Neuronal stem cell (in vitro differentiated cells): Measurements from ENCODE around the gene ECPAS.

ENCODE experiments used
- DNase-seq: peaks from one replicate; pipeline ENCODE4 v3.0.0-alpha.2; 2013; ENCODE audit warnings: low spot score
- H2AFZ ChIP-seq: one replicate; pipeline ENCODE4 v1.6.1; 2013; ENCODE audit warnings: mild to moderate bottlenecking, low read length, inconsistent platforms
- H2AK5ac ChIP-seq: 2 replicates; pipeline ENCODE4 v1.6.1; 2013; ENCODE audit warnings: low read depth, mild to moderate bottlenecking, inconsistent platforms, low read length, moderate library complexity, mixed read lengths
- H2BK120ac ChIP-seq: 2 replicates; pipeline ENCODE4 v1.6.1; 2013; ENCODE audit warnings: low read depth, mild to moderate bottlenecking, inconsistent platforms, low read length, moderate library complexity, mixed read lengths
- H2BK12ac ChIP-seq: one replicate; pipeline ENCODE4 v1.6.1; 2013; ENCODE audit warnings: low read length, inconsistent platforms
- H2BK15ac ChIP-seq: 2 replicates; pipeline ENCODE4 v1.6.1; 2013; ENCODE audit warnings: mild to moderate bottlenecking, low read length, inconsistent platforms, mixed read lengths
- H2BK5ac ChIP-seq: one replicate; pipeline ENCODE4 v1.6.1; 2013; ENCODE audit warnings: inconsistent platforms, mild to moderate bottlenecking, low read length, moderate library complexity
- H3K14ac ChIP-seq: one replicate; pipeline ENCODE4 v1.6.1; 2013; ENCODE audit warnings: low read length, inconsistent platforms
- H3K18ac ChIP-seq: 2 replicates; pipeline ENCODE4 v1.6.1; 2013; ENCODE audit warnings: low read length, inconsistent platforms
- H3K23ac ChIP-seq: 2 replicates; pipeline ENCODE4 v1.6.1; 2013; ENCODE audit warnings: low read depth, mild to moderate bottlenecking, mixed read lengths, low read length, inconsistent platforms; ENCODE audit not compliant: poor library complexity
- H3K27ac ChIP-seq: replicated peaks from 3 replicates; pipeline ENCODE4 v1.5.1; 2013; ENCODE audit warnings: low read length, inconsistent platforms
- H3K27me3 ChIP-seq, 3 experiments: 2 replicates each; pipeline ENCODE4 v1.6.1; 2013; ENCODE audit warnings: low read length in 3 of 3, mild to moderate bottlenecking in 2 of 3, inconsistent platforms in 1 of 3, low read depth in 1 of 3, mixed read lengths in 1 of 3, moderate library complexity in 1 of 3; ENCODE audit not compliant: control insufficient read depth in 3 of 3, insufficient read depth in 3 of 3
- H3K36me3 ChIP-seq, 2 donors: replicated peaks in 1 of 2; 2 replicates each; pipeline ENCODE4 v1.6.1; 2013; ENCODE audit warnings: low read length in 2 of 2; ENCODE audit not compliant: control insufficient read depth in 2 of 2, insufficient read depth in 2 of 2
- H3K4ac ChIP-seq: 2 replicates; pipeline ENCODE4 v1.6.1; 2013; ENCODE audit warnings: inconsistent platforms, mild to moderate bottlenecking, low read length, moderate library complexity
- H3K4me1 ChIP-seq, 2 donors: 1 replicate in 1 of 2; 2 replicates in 1 of 2; pipeline ENCODE4 v1.6.1; 2013; ENCODE audit warnings: low read length in 2 of 2, low read depth in 1 of 2; ENCODE audit not compliant: control insufficient read depth in 2 of 2, insufficient read depth in 1 of 2
- H3K4me2 ChIP-seq: one replicate; pipeline ENCODE4 v1.6.1; 2013; ENCODE audit warnings: mild to moderate bottlenecking, low read length, inconsistent platforms; ENCODE audit not compliant: insufficient read depth, poor library complexity, severe bottlenecking
- H3K4me3 ChIP-seq, 2 donors: 2 replicates each; pipeline ENCODE4 v1.5.1; 2013; ENCODE audit warnings: low read length in 2 of 2, mild to moderate bottlenecking in 2 of 2, inconsistent platforms in 1 of 2, moderate library complexity in 1 of 2
- H3K79me1 ChIP-seq: one replicate; pipeline ENCODE4 v1.6.1; 2013; ENCODE audit warnings: low read depth, mild to moderate bottlenecking, inconsistent platforms, low read length, moderate library complexity
- H3K9ac ChIP-seq: one replicate; pipeline ENCODE4 v1.6.1; 2013; ENCODE audit warnings: mild to moderate bottlenecking, low read depth, low read length, inconsistent platforms; ENCODE audit not compliant: poor library complexity
- H3K9me3 ChIP-seq, 2 donors: replicated peaks in 1 of 2; 2 replicates each; pipeline versions ENCODE3 to v1.6.1; 2013; ENCODE audit warnings: low read length in 2 of 2, mild to moderate bottlenecking in 2 of 2, inconsistent platforms in 1 of 2, low read depth in 1 of 2, mixed read lengths in 1 of 2, moderate library complexity in 1 of 2; ENCODE audit not compliant: control insufficient read depth in 2 of 2, insufficient read depth in 1 of 2
- H4K8ac ChIP-seq: one replicate; pipeline ENCODE4 v1.6.1; 2013; ENCODE audit warnings: low read depth, mild to moderate bottlenecking, inconsistent platforms, low read length, moderate library complexity
- H4K91ac ChIP-seq: one replicate; pipeline ENCODE4 v1.6.1; 2013; ENCODE audit warnings: low read length, low read depth, mild to moderate bottlenecking, inconsistent platforms; ENCODE audit not compliant: poor library complexity
- WGBS, 2 donors: extraction: QIAGEN DNeasy Blood & Tissue Kit; methylation state at CpG; one replicate each; pipeline ENCODE4 v1.1.7; 2013; ENCODE audit warnings: missing lambda C conversion rate in 2 of 2, mixed read lengths in 1 of 2; ENCODE audit not compliant: insufficient read length in 2 of 2, insufficient replicate concordance in 1 of 2; ENCODE audit errors: extremely low coverage in 2 of 2; 5-methylcytosine and 5-hydroxymethylcytosine counted together

The ECPAS gene

DNA sequence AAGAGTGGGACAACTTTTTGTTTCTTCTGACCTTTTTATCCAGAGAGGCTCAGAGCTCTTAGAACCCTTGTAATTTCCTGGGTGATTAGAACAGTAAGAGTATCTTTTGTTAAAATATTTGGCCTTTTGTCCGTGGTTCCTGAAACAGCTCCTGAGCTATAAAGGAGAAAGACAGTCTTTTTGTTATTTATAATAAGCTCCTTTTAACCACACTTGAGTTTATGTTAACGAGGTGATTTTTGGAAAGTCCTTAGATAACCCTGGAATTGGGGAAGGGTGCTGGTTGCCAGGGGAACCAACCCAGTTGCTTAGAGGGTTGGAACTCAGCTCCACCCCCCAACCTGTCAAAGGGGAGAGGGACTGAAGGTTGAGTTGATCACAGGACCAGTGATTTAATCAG is 45.6 kb upstream of the ECPAS start:
- WGBS, 2 donors: no CpG with 5 or more reads among the region's 2 CpGs
- H2AFZ ChIP-seq: no peak overlapping the region
- peaks cover 2 to 12% of the 10 kb centered on the region in 2 donors for H3K4me1 ChIP-seq

DNA sequence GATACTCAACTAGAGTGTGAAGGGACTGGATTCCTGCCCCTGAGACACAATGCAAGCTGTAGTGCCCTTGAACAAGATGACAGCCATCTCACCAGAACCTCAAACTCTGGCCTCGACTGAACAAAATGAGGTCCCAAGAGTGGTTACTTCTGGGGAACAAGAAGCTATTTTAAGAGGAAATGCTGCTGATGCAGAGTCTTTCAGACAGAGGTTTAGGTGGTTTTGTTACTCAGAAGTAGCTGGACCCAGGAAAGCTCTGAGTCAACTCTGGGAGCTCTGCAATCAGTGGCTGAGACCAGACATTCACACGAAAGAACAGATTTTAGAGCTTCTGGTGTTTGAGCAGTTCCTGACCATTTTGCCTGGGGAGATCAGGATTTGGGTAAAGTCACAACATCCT is 43.2 kb upstream of the ECPAS start:
- Histone ChIP-seq H3K23ac (no peak overlapping the region), H3K18ac (no peak overlapping the region), H3K4me2 (no peak overlapping the region), H3K4ac (no peak overlapping the region), H2AK5ac (no peak overlapping the region), H3K4me3 (no peak overlapping the region), H3K4me1 (peaks cover 2 to 14% of the 10 kb centered on the region in 2 donors), H3K79me1 (peaks cover 6% of the 10 kb centered on the region), H3K27me3 (no peaks in the 10 kb centered on the region), H3K9ac (no peak overlapping the region), H3K14ac (no peak overlapping the region), H4K91ac (no peak overlapping the region), H3K36me3 (peaks cover 5 to 29% of the 10 kb centered on the region in 2 donors), H2BK120ac (no peak overlapping the region), H2AFZ (no peak overlapping the region), H2BK12ac (no peak overlapping the region), H2BK15ac (no peak overlapping the region), H3K27ac (no peak overlapping the region), H2BK5ac (no peak overlapping the region), H4K8ac (no peak overlapping the region), H3K9me3 (peaks cover 0 to 55% of the 10 kb centered on the region in 2 donors)
- DNase-seq: no peak
- WGBS, 2 donors: no CpG with 5 or more reads among the region's 2 CpGs

More for the DNA sequence above, 45.6 kb upstream of the ECPAS start:
- Histone ChIP-seq H3K18ac (no peak overlapping the region), H3K79me1 (peaks cover 6% of the 10 kb centered on the region), H3K4me3 (no peak overlapping the region), H2BK12ac (no peak overlapping the region), H2BK15ac (no peak overlapping the region), H4K91ac (no peak overlapping the region), H3K4me2 (no peak overlapping the region), H3K14ac (no peak overlapping the region), H3K27me3 (no peaks in the 10 kb centered on the region), H3K23ac (no peak overlapping the region), H2BK5ac (no peak overlapping the region), H3K4ac (no peak overlapping the region), H2AK5ac (no peak overlapping the region), H2BK120ac (no peak overlapping the region), H3K36me3 (peaks cover 12 to 42% of the 10 kb centered on the region in 2 donors), H3K27ac (no peak overlapping the region), H4K8ac (no peak overlapping the region), H3K9ac (no peak overlapping the region), H3K9me3 (peaks cover 3 to 70% of the 10 kb centered on the region in 2 donors)
- no peak for DNase-seq

DNA sequence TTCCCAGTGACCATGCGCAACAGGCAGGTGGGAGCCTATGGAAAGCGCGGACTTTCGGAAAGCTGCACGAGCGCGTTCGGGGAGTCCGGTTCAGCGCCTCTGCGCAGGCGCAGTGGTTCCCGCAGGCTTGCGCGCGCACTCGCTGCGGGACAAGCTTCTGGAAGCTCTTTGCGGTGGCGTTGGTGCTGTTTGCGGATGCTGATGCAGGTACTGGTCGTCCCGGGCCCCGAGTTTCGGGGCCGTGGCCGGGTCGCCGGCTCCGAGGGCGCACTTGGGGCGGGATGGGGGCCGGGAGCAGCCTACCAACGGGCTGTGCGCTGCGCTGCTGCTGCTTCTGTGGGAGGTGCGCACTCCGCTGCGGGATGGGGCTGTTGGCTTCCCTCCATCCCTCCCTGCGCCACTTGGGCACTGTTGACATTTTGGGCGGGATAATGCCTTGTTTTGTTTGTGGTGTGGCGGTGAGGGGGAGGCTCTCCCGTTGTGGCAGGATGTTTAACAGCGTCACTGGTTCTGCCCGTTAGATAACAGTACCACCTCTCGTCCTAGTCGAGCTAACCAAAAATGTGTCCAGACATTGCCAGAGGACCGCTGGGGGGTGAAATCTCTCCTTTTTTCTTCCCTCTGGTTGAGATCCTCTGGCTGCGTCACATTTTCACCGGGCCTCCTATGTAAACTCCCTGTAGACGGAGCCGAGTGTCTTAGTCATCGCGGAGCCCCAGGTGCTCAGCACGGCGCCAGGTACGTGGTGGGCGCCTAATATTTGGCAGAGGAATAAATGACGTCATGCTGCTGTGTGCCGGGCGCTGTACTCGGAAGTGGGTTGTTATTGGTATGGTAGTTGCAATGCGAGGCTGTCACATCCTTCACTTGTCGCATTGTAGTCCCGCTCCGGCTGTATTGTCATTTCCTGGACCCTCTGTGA is 41.1 kb upstream of the ECPAS start, which contains the start of gene ZNF483:
Gene ZNF483 (plus strand): TSS at position 124 of the 922 bp plus-strand sequence. CDS start 2,217 bp downstream, outside the sequence.
- peak within 1 kb of the TSS; percentile 18 for H2BK12ac ChIP-seq
- H3K4me3 ChIP-seq: peak within 1 kb of the TSS; percentile 72 to 95
- H3K4me2 ChIP-seq: peak within 1 kb of the TSS; percentile 97
- H3K9me3 ChIP-seq: peaks cover 0 to 38% of the 10 kb centered on the region in 2 donors
- peak within 1 kb of the TSS; percentile 4 for H4K8ac ChIP-seq
- H3K14ac ChIP-seq: peak within 1 kb of the TSS; percentile 49
- peak within 1 kb of the TSS; percentile 98 for H2AFZ ChIP-seq
- H4K91ac ChIP-seq: no peak within 1 kb of the TSS
- no peak within 1 kb of the TSS for H2BK120ac ChIP-seq
- peak within 1 kb of the TSS; percentile 71 for H2AK5ac ChIP-seq
- WGBS, 2 donors: no CpG with 5 or more reads among the region's 66 CpGs
- DNase-seq: peak; percentile 84
- H3K4ac ChIP-seq: peak within 1 kb of the TSS; percentile 86
- peak within 1 kb of the TSS; percentile 99 for H3K23ac ChIP-seq
- peaks cover 2 to 24% of the 10 kb centered on the region in 2 donors for H3K36me3 ChIP-seq
- no peaks in the 10 kb centered on the region for H3K27me3 ChIP-seq
- H3K18ac ChIP-seq: peak within 1 kb of the TSS; percentile 96
- peaks cover 2 to 12% of the 10 kb centered on the region in 2 donors for H3K4me1 ChIP-seq
- no peak within 1 kb of the TSS for H2BK15ac ChIP-seq
- H3K9ac ChIP-seq: peak within 1 kb of the TSS; percentile 92
- H3K27ac ChIP-seq: no peak within 1 kb of the TSS
- H2BK5ac ChIP-seq: peak within 1 kb of the TSS; percentile 48
- H3K79me1 ChIP-seq: peaks cover 6% of the 10 kb centered on the region

- no CpG with 5 or more reads among the region's 7 CpGs for WGBS, 2 donors
- H2BK120ac ChIP-seq: no peak overlapping the region
Measured at GRCh38 chr9:111524731-111525055, 40.5 kb upstream of the ECPAS start.

More at GRCh38 chr9:111524731-111525055, 40.5 kb upstream of the ECPAS start:
- H3K9me3 ChIP-seq: peaks cover 0 to 32% of the 10 kb centered on the region in 2 donors
- H3K9ac ChIP-seq: no peak overlapping the region
- peaks cover 2 to 19% of the 10 kb centered on the region in 2 donors for H3K36me3 ChIP-seq
- no peak overlapping the region for H2BK15ac ChIP-seq
- DNase-seq: no peak
- peak overlapping the region in 1 of 2 donors; percentile 72 for H3K4me3 ChIP-seq
- H4K8ac ChIP-seq: no peak overlapping the region
- H2AK5ac ChIP-seq: no peak overlapping the region
- H3K4ac ChIP-seq: no peak overlapping the region
- no peaks in the 10 kb centered on the region for H3K27me3 ChIP-seq
- H2BK12ac ChIP-seq: no peak overlapping the region
- H3K18ac ChIP-seq: no peak overlapping the region
- H3K27ac ChIP-seq: no peak overlapping the region
- no peak overlapping the region for H4K91ac ChIP-seq
- H3K4me2 ChIP-seq: peak overlapping the region; percentile 97
- peak overlapping the region; percentile 98 for H2AFZ ChIP-seq
- no peak overlapping the region for H3K23ac ChIP-seq
- H3K14ac ChIP-seq: no peak overlapping the region
- H3K79me1 ChIP-seq: peaks cover 4% of the 10 kb centered on the region
- H3K4me1 ChIP-seq: peaks cover 2 to 8% of the 10 kb centered on the region in 2 donors
- peak overlapping the region; percentile 48 for H2BK5ac ChIP-seq
